Pancreas (tissue), 10 donors: ENCODE data around the gene INCENP. TPM values are rescaled to one million over a fixed set of nuclear protein-coding genes. Genes with fewer than 3 reads are reported as not detected.

Experiments used
- ATAC-seq, 4 donors: fragments of 200-7000 bp; cut with Tn5 transposase; one replicate each; pipeline versions ENCODE4 v1.8.0 to v1.9.1; 2020; ENCODE audit warnings: mild to moderate bottlenecking in 4 of 4, moderate library complexity in 4 of 4
- DNase-seq, 6 donors: peaks; one replicate each; pipeline ENCODE4 v3.0.0-alpha.2; 2020
- FAIRE-seq: peaks from 2 replicates; lab custom pipeline; 2012; peaks lifted over from hg19 to GRCh38; lab: Jason Lieb, UNC
- H3K27ac ChIP-seq, 4 donors: fragments of 200-600 bp; sonication (generic); 1 replicate in 3 of 4; 2 replicates in 1 of 4; pipeline versions ENCODE4 v1.5.0 to v1.8.0; 2020
- H3K27me3 ChIP-seq, 4 donors: fragments of 200-600 bp; one replicate each; pipeline ENCODE4 v1.8.0; 2021
- H3K36me3 ChIP-seq, 3 donors: fragments of 200-600 bp; sonication (generic) in 1 of 3; one replicate each; pipeline versions ENCODE4 v1.5.0 to v1.8.0; 2020 to 2021
- H3K4me1 ChIP-seq, 3 donors: fragments of 200-600 bp; one replicate each; pipeline ENCODE4 v1.8.0; 2021
- H3K4me3 ChIP-seq, 4 donors: fragments of 200-600 bp; sonication (generic) in 2 of 4; one replicate each; pipeline versions ENCODE4 v1.5.0 to v1.8.0; 2020 to 2021
- H3K9me3 ChIP-seq, 4 donors: fragments of 200-600 bp; one replicate each; pipeline ENCODE4 v1.8.0; 2021
- CTCF ChIP-seq, 4 donors: fragments of 200-600 bp; sonication (generic) in 3 of 4; IDR thresholded peaks; one replicate each; pipeline versions ENCODE4 v1.5.0 to v1.8.0; 2021; ENCODE audit warnings: antibody characterized with exemption in 4 of 4
- WGBS, 2 donors: extraction: QIAGEN DNeasy Blood & Tissue Kit; methylation state at CpG; one replicate each; pipeline ENCODE4 v1.1.7; 2013; 5-methylcytosine and 5-hydroxymethylcytosine counted together
- intact Hi-C, 3 donors: fragments of 100-400 bp; cut with DNase I; formaldehyde crosslinking; loops; one replicate each; pipeline versions ENCODE4 v1.11.1 to v1.14.2; 2022
- polyA plus RNA-seq, 2 donors: library from polyadenylated mRNA; stranded (reverse); fragments of 200-250 nt; gene quantifications; one replicate each; pipeline ENCODE4 v1.2.3, GENCODE V29; 2013
- total RNA-seq, 6 donors: library from RNA; stranded (reverse); fragmentation: NEBNext Ultra II Directional in 4 of 6; extraction: Animal tissue kit (Norgen Biotek cat#: 25700) in 4 of 6; gene quantifications; one replicate each; pipeline versions ENCODE4 v1.2.1 to v1.2.4, GENCODE V29; 2021 to 2023
- donor health status: healthy with polysubstance abuse.
- donor health status: DM: no; HTN: no; CAD: no; lungs with moderate emphysema.
- donor health status: DM: no; HTN: no; CAD: no.
- donor health status: control.
- donor health status: control.
- donor health status: Bipolar disorder and iron deficiency.
- donor health status: DM: yes; HTN: yes; CAD: no.
- donor health status: DM: no; HTN: no; CAD: no.
- donor health status: DM: no; HTN: no; CAD: no.
- donor health status: DM: yes; HTN: yes; CAD: no.

INCENP gene
- total and polyA plus RNA-seq, 8 donors = 3.7 to 15.0 (median 7.0) TPM

GRCh38 chr11:62125881-62126280 lies 2.1 kb downstream of the INCENP start:
- DNase-seq (no peak), FAIRE-seq (no peak), ATAC-seq (no peak)
- intact Hi-C loops = no loop called here
- TF ChIP-seq CTCF (IDR thresholded peaks at IDR 0.05) = no peak
- Histone ChIP-seq H3K36me3 (peaks cover 0 to 9% (median 0%) of the 10 kb centered on the region in 3 donors), H3K27ac (no peak overlapping the region), H3K9me3 (no peaks in the 10 kb centered on the region), H3K4me1 (peaks cover 0 to 11% (median 8%) of the 10 kb centered on the region in 3 donors), H3K27me3 (no peaks in the 10 kb centered on the region), H3K4me3 (no peak overlapping the region)
- 54 to 61% methylated on average over 3 of the region's 3 CpGs for WGBS, 2 donors

GRCh38 chr11:62127426-62127825 lies 3.6 kb downstream of the INCENP start:
- no peak overlapping the region for H3K4me3 ChIP-seq
- no peak overlapping the region for H3K27ac ChIP-seq
- peaks cover 0 to 11% (median 0%) of the 10 kb centered on the region in 3 donors for H3K36me3 ChIP-seq
- H3K9me3 ChIP-seq = no peaks in the 10 kb centered on the region
- intact Hi-C loops = no loop called here
- WGBS, 2 donors = 100% methylated on average over 1 of the region's 1 CpG
- peaks cover 0 to 11% (median 8%) of the 10 kb centered on the region in 3 donors for H3K4me1 ChIP-seq
- H3K27me3 ChIP-seq = no peaks in the 10 kb centered on the region
- DNase-seq (no peak), FAIRE-seq (no peak), ATAC-seq (no peak)
- TF ChIP-seq CTCF (IDR thresholded peaks at IDR 0.05) = no peak

GRCh38 chr11:62127941-62128770 lies 4.3 kb downstream of the INCENP start:
- DNase-seq (peak in 1 of 6 donors; percentile 37), FAIRE-seq (no peak), ATAC-seq (no peak)
- H3K4me1 ChIP-seq = peaks cover 0 to 11% (median 8%) of the 10 kb centered on the region in 3 donors
- peaks cover 0 to 11% (median 0%) of the 10 kb centered on the region in 3 donors for H3K36me3 ChIP-seq
- H3K9me3 ChIP-seq = no peaks in the 10 kb centered on the region
- H3K27ac ChIP-seq = no peak overlapping the region
- H3K27me3 ChIP-seq = no peaks in the 10 kb centered on the region
- H3K4me3 ChIP-seq = no peak overlapping the region
- intact Hi-C loops = no loop called here
- 87 to 89% methylated on average over 16 of the region's 16 CpGs for WGBS, 2 donors
- no peak for TF ChIP-seq CTCF (IDR thresholded peaks at IDR 0.05)

GRCh38 chr11:62128835-62129234 lies 5.0 kb downstream of the INCENP start:
- intact Hi-C loops = no loop called here
- DNase-seq (no peak), FAIRE-seq (no peak), ATAC-seq (no peak)
- H3K9me3 ChIP-seq = no peaks in the 10 kb centered on the region
- H3K4me3 ChIP-seq = no peak overlapping the region
- TF ChIP-seq CTCF (IDR thresholded peaks at IDR 0.05) = no peak
- H3K4me1 ChIP-seq = peaks cover 0 to 11% (median 8%) of the 10 kb centered on the region in 3 donors
- H3K27me3 ChIP-seq = no peaks in the 10 kb centered on the region
- WGBS, 2 donors = 92 to 98% methylated on average over 7 of the region's 7 CpGs
- H3K27ac ChIP-seq = no peak overlapping the region
- H3K36me3 ChIP-seq = peaks cover 0 to 11% (median 0%) of the 10 kb centered on the region in 3 donors
